WTC11 (cell line): ENCODE data around the gene PLIN4. TPM values are rescaled to one million over a fixed set of nuclear protein-coding genes. Genes with fewer than 3 reads are reported as not detected.

Source experiments
- ATAC-seq: fragments of 200-7000 bp; cut with Tn5 transposase; 2 replicates; pipeline ENCODE4 v1.10.0; 2021; ENCODE audit warnings: mild to moderate bottlenecking, moderate library complexity
- CTCF ChIA-PET: fragments of 300-600 bp; sonication (Branson Sonifier 250); formaldehyde crosslinking; loops from one replicate; lab custom pipeline; 2021; ENCODE audit warnings: antibody characterized with exemption; lab: Charles Lee
- POLR2A ChIA-PET: fragments of 350-600 bp; sonication (Branson Sonifier 250); formaldehyde crosslinking; loops from one replicate; lab custom pipeline; 2021; ENCODE audit warnings: antibody characterized with exemption; lab: Charles Lee
- DNase-seq: peaks from one replicate; pipeline ENCODE4 v3.0.0; 2021; ENCODE audit warnings: low spot score
- H3K27ac Mint-ChIP-seq: 2 replicates; pipeline ENCODE4 v1.8.0; 2021; ENCODE audit warnings: mixed read lengths
- H3K27me3 Mint-ChIP-seq: 2 replicates; pipeline ENCODE4 v1.8.0; 2021; ENCODE audit warnings: low read depth, mild to moderate bottlenecking, moderate library complexity, mixed read lengths
- H3K36me3 Mint-ChIP-seq: 2 replicates; pipeline ENCODE4 v1.8.0; 2021; ENCODE audit warnings: mixed read lengths
- H3K4me1 Mint-ChIP-seq: 2 replicates; pipeline ENCODE4 v1.8.0; 2022; ENCODE audit warnings: mixed read lengths
- H3K4me3 Mint-ChIP-seq: 2 replicates; pipeline ENCODE4 v1.8.0; 2021; ENCODE audit warnings: mild to moderate bottlenecking, moderate library complexity, mixed read lengths
- H3K9me3 Mint-ChIP-seq: 2 replicates; pipeline ENCODE4 v1.8.0; 2021; ENCODE audit warnings: mixed read lengths
- ATF6 ChIP-seq: sonication (generic); formaldehyde crosslinking; IDR thresholded peaks from 2 replicates; pipeline ENCODE4 v1.8.1; 2023; ENCODE audit warnings: mild to moderate bottlenecking, missing genetic modification reagents
- CTCF ChIP-seq: fragments of 200-600 bp; IDR thresholded peaks from 2 replicates; pipeline ENCODE4 v1.8.0; 2022; ENCODE audit warnings: antibody characterized with exemption
- EMX1 ChIP-seq: fragments of 250-450 bp; sonication (Bioruptor Pico); IDR thresholded peaks from 2 replicates; pipeline ENCODE4 v1.8.0; 2021; ENCODE audit warnings: mild to moderate bottlenecking
- GTF2I ChIP-seq: fragments of 250-450 bp; sonication (Bioruptor Pico); conservative IDR thresholded peaks from 2 replicates; pipeline ENCODE4 v1.4.0; 2021; ENCODE audit warnings: mild to moderate bottlenecking
- MYBL2 ChIP-seq: sonication (generic); formaldehyde crosslinking; IDR thresholded peaks from 2 replicates; pipeline ENCODE4 v1.8.1; 2023; ENCODE audit warnings: mild to moderate bottlenecking, moderate library complexity, missing genetic modification reagents
- NFE2L1 ChIP-seq: sonication (generic); formaldehyde crosslinking; IDR thresholded peaks from 2 replicates; pipeline ENCODE4 v1.8.1; 2023; ENCODE audit warnings: missing genetic modification reagents
- NR1H2 ChIP-seq: sonication (generic); formaldehyde crosslinking; IDR thresholded peaks from 2 replicates; pipeline ENCODE4 v1.9.0; 2021; ENCODE audit warnings: mild to moderate bottlenecking, moderate library complexity, missing genetic modification reagents
- NR2C2 ChIP-seq: sonication (generic); formaldehyde crosslinking; IDR thresholded peaks from 2 replicates; pipeline ENCODE4 v1.8.0; 2022; ENCODE audit warnings: mild to moderate bottlenecking, missing genetic modification reagents
- PREB ChIP-seq: sonication (generic); formaldehyde crosslinking; IDR thresholded peaks from 2 replicates; pipeline ENCODE4 v1.8.1; 2022; ENCODE audit warnings: mild to moderate bottlenecking, missing genetic modification reagents, moderate library complexity, borderline replicate concordance
- SMAD3 ChIP-seq: sonication (generic); formaldehyde crosslinking; IDR thresholded peaks from 2 replicates; pipeline ENCODE4 v1.8.0; 2022; ENCODE audit warnings: missing genetic modification reagents, mild to moderate bottlenecking, borderline replicate concordance
- USF2 ChIP-seq: sonication (generic); formaldehyde crosslinking; IDR thresholded peaks from 2 replicates; pipeline ENCODE4 v1.8.1; 2023; ENCODE audit warnings: mild to moderate bottlenecking, missing genetic modification reagents, moderate library complexity
- ZNF232 ChIP-seq: sonication (generic); formaldehyde crosslinking; IDR thresholded peaks from 2 replicates; pipeline ENCODE4 v1.8.0; 2022; ENCODE audit warnings: mild to moderate bottlenecking, missing genetic modification reagents
- ZNF512 ChIP-seq: sonication (generic); formaldehyde crosslinking; IDR thresholded peaks from 2 replicates; pipeline ENCODE4 v1.8.1; 2022; ENCODE audit warnings: missing genetic modification reagents, borderline replicate concordance
- ZNF532 ChIP-seq: fragments of 250-450 bp; sonication (Bioruptor Pico); IDR thresholded peaks from 2 replicates; pipeline ENCODE4 v1.9.0; 2021; ENCODE audit warnings: mild to moderate bottlenecking, borderline replicate concordance
- total RNA-seq: library from RNA; stranded (reverse); gene quantifications from 3 replicates; pipeline ENCODE4 v1.2.3, GENCODE V29; 2021
- TF ChIP-seq, protein P1 (sequence below): sonication (generic); formaldehyde crosslinking; IDR thresholded peaks from 2 replicates; pipeline ENCODE4 v1.8.0; 2023; ENCODE audit warnings: missing genetic modification reagents, mild to moderate bottlenecking, borderline replicate concordance

Gene PLIN4
- total RNA-seq, 1 experiment from 2014 or later: 0.35 TPM

GRCh38 chr19:4499318-4499717 lies 19.0 kb downstream of the PLIN4 start (continued):
- TF ChIP-seq NFE2L1 (CRISPR knock-in tag): no peak

DNA sequence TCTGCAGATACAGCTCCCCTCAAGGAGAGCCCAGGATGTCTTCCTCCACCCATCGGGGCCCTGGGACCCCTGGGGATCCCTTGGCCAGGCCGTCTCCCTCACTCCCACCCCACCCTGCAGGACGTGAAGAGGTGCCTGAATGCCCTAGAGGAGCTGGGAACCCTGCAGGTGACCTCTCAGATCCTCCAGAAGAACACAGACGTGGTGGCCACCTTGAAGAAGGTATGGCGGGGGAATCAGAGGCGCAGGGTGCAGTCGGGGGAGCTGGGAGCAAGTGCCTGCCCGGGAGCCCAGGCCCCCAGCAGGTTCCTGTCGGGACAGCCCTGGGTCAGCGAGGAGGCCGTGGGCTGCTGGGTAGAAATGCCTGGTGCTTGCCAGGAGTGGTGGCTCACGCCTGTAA lies 19.6 kb downstream of the PLIN4 start:
- H3K36me3 Mint-ChIP-seq: peaks cover 13% of the 10 kb centered on the region
- DNase-seq: no peak
- H3K9me3 Mint-ChIP-seq: no peaks in the 10 kb centered on the region
- TF ChIP-seq NR1H2 (CRISPR knock-in tag) (no peak), MYBL2 (CRISPR knock-in tag) (no peak), PREB (CRISPR knock-in tag) (no peak)
- CTCF ChIA-PET: interaction anchor here (1.6 to 6.7 kb wide), 3 partner anchors 26 to 232 kb away, joined by 3 to 38 read pairs (median 4); no protein-coding TSS in a partner anchor
- ATAC-seq: no peak
- H3K27me3 Mint-ChIP-seq: no peaks in the 10 kb centered on the region
- no peak overlapping the region for H3K27ac Mint-ChIP-seq
- H3K4me1 Mint-ChIP-seq: no peaks in the 10 kb centered on the region
- POLR2A ChIA-PET: no interaction called here
- no peak overlapping the region for H3K4me3 Mint-ChIP-seq

GRCh38 chr19:4497770-4498389 lies 20.4 kb downstream of the PLIN4 start:
- DNase-seq (no peak), ATAC-seq (no peak)
- CTCF ChIA-PET: interaction anchor here (1.0 to 1.6 kb wide), 3 partner anchors 18 to 231 kb away, joined by 3 to 4 read pairs (median 3); no protein-coding TSS in a partner anchor
- H3K36me3 Mint-ChIP-seq: peaks cover 13% of the 10 kb centered on the region
- H3K4me1 Mint-ChIP-seq: no peaks in the 10 kb centered on the region
- H3K27ac Mint-ChIP-seq: no peak overlapping the region
- POLR2A ChIA-PET: no interaction called here
- H3K4me3 Mint-ChIP-seq: no peak overlapping the region
- no peaks in the 10 kb centered on the region for H3K27me3 Mint-ChIP-seq
- no peaks in the 10 kb centered on the region for H3K9me3 Mint-ChIP-seq
- TF ChIP-seq SMAD3 (CRISPR knock-in tag) (no peak), ZNF512 (CRISPR knock-in tag) (no peak), USF2 (CRISPR knock-in tag) (no peak), ZNF532 (no peak), GTF2I (CRISPR knock-in tag) (no peak), NR2C2 (CRISPR knock-in tag) (no peak), ATF6 (CRISPR knock-in tag) (no peak), ZNF232 (CRISPR knock-in tag) (no peak), EMX1 (CRISPR knock-in tag) (no peak), CTCF (no peak)
- TF ChIP-seq, protein P1, sequence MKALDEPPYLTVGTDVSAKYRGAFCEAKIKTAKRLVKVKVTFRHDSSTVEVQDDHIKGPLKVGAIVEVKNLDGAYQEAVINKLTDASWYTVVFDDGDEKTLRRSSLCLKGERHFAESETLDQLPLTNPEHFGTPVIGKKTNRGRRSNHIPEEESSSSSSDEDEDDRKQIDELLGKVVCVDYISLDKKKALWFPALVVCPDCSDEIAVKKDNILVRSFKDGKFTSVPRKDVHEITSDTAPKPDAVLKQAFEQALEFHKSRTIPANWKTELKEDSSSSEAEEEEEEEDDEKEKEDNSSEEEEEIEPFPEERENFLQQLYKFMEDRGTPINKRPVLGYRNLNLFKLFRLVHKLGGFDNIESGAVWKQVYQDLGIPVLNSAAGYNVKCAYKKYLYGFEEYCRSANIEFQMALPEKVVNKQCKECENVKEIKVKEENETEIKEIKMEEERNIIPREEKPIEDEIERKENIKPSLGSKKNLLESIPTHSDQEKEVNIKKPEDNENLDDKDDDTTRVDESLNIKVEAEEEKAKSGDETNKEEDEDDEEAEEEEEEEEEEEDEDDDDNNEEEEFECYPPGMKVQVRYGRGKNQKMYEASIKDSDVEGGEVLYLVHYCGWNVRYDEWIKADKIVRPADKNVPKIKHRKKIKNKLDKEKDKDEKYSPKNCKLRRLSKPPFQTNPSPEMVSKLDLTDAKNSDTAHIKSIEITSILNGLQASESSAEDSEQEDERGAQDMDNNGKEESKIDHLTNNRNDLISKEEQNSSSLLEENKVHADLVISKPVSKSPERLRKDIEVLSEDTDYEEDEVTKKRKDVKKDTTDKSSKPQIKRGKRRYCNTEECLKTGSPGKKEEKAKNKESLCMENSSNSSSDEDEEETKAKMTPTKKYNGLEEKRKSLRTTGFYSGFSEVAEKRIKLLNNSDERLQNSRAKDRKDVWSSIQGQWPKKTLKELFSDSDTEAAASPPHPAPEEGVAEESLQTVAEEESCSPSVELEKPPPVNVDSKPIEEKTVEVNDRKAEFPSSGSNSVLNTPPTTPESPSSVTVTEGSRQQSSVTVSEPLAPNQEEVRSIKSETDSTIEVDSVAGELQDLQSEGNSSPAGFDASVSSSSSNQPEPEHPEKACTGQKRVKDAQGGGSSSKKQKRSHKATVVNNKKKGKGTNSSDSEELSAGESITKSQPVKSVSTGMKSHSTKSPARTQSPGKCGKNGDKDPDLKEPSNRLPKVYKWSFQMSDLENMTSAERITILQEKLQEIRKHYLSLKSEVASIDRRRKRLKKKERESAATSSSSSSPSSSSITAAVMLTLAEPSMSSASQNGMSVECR (CRISPR knock-in tag): no peak
